ENCODE data around the gene MT1B.

DNA sequence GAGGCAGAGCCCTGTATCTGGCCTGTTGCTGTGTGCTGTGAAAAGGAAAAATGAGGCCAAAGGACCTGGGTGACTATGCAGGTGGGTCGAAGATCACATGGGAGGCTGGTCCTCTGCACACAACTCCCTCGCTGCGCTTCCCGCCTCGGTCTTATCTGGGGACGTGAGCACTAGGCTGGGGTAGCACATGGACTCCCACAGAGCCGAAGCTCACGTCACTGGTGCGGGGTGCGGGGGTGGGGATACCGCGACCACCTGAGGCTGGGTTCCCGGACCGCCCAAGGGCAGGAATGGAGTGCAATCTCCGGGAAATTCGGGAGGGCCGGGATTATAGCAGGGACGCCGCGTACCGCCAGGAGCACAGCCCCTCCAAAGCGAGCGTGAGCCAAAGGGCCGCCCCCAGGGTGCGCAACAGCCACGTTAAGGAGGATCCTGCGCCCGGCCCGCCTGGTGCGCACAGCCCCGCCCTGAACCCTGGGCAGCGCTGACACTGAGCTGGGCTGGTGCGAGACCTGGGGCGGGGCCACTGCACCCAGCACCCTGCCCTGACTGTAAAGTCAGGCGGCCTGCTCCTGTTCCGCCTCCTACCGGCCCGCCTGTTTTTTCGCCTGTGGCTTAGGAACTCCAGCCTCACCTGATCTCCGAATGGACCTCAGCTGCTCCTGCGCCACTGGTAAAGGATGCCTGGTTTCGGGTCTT, 8.5 kb upstream of the MT1B start:
- TF ChIP-seq EZH2 (IDR thresholded peaks at IDR 0.05) (no peak), POLR2AphosphoS5 (IDR thresholded peaks at IDR 0.05; ENCODE audit: low read depth, low read length) (peak; percentile 50), ZFX (IDR thresholded peaks at IDR 0.05) (no peak), RAD21 (IDR thresholded peaks at IDR 0.05; ENCODE audit: low read depth) (peak; percentile 81), EZH2phosphoT487 (IDR thresholded peaks at IDR 0.05; ENCODE audit: borderline replicate concordance) (no peak), SP1 (IDR thresholded peaks at IDR 0.05; ENCODE audit: low read depth) (no peak; the same call in 1 of the 2 replicates), TCF7L2 (IDR thresholded peaks at IDR 0.05; ENCODE audit: borderline replicate concordance, extremely low read depth, insufficient read depth, insufficient read length) (no peak)
- TF ChIP-seq, protein P1, sequence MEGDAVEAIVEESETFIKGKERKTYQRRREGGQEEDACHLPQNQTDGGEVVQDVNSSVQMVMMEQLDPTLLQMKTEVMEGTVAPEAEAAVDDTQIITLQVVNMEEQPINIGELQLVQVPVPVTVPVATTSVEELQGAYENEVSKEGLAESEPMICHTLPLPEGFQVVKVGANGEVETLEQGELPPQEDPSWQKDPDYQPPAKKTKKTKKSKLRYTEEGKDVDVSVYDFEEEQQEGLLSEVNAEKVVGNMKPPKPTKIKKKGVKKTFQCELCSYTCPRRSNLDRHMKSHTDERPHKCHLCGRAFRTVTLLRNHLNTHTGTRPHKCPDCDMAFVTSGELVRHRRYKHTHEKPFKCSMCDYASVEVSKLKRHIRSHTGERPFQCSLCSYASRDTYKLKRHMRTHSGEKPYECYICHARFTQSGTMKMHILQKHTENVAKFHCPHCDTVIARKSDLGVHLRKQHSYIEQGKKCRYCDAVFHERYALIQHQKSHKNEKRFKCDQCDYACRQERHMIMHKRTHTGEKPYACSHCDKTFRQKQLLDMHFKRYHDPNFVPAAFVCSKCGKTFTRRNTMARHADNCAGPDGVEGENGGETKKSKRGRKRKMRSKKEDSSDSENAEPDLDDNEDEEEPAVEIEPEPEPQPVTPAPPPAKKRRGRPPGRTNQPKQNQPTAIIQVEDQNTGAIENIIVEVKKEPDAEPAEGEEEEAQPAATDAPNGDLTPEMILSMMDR (IDR thresholded peaks at IDR 0.05 in 2 of 3, conservative IDR thresholded peaks at IDR 0.05 in 1 of 3; ENCODE audit: borderline replicate concordance in 1 of 3, insufficient read depth in 1 of 3, low read depth in 2 of 3, low read length in 2 of 3): peak; percentile 43 to 51 (median 50); a peak in 5 of 6 replicates
